ENCODE results near the gene SERPIND1.

SERPIND1 gene

DNA sequence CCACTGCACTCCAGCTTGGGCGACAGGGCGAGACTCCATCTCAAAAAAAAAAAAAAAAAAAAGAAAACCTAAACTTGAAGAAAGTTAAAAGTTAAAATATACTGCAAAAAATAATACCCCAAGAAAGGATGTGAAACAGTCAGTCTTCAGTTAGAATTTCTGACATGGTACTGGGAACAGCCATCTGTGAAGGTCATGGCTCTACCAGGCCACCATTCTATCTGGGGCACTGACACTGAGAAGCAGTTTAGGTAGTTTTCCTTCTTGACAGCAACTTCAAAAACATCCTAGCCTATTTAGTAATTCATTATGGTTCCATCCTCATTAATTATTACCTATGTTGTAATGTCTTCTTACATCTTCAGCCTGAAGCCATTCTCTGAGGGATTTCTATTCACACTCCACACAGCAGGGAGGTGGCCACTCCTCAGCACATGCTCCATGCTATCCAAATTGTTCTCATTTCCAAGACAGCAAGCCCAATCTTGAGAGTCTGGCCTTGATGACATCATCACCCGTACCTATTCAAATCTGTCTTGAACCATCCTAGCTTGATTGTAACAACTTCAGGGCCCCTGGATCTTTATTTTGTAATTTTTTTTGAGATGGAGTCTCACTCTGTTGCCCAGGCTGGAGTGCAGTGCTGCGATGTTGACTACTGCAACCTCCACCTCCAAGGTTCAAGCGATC is 38.2 kb downstream of the SERPIND1 start:
- H3K36me3 ChIP-seq: peaks cover 65% of the 10 kb centered on the region

DNA sequence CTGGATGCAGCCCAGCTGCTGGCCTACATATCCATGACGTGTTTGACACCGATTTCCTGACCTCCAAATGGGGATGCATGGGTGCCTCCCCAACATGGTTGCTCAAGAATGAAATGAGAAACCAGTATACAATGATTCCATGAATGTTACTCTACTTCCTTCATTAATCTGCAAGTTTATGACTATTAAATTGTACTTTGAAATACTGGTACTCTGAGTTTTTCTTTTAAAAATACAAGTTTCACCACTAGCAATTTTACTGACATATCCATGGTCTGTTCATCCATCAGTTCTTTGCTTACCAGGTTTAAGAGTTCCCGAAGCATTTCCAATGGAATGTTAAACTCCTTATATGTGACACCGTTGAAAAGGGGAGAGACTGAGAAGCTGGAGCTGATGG is 39.1 kb downstream of the SERPIND1 start:
- Histone ChIP-seq H3K27ac (no peak overlapping the region), H3K4me3 (ENCODE audit: low read depth, low read length) (no peak overlapping the region), H3K27me3 (ENCODE audit: insufficient read depth, low read depth, severe bottlenecking) (no peaks in the 10 kb centered on the region), H3K36me3 (peaks cover 66% of the 10 kb centered on the region), H3K9me3 (ENCODE audit: severe bottlenecking) (no peaks in the 10 kb centered on the region)
- DNase-seq: no peak
- TF ChIP-seq, protein P1, sequence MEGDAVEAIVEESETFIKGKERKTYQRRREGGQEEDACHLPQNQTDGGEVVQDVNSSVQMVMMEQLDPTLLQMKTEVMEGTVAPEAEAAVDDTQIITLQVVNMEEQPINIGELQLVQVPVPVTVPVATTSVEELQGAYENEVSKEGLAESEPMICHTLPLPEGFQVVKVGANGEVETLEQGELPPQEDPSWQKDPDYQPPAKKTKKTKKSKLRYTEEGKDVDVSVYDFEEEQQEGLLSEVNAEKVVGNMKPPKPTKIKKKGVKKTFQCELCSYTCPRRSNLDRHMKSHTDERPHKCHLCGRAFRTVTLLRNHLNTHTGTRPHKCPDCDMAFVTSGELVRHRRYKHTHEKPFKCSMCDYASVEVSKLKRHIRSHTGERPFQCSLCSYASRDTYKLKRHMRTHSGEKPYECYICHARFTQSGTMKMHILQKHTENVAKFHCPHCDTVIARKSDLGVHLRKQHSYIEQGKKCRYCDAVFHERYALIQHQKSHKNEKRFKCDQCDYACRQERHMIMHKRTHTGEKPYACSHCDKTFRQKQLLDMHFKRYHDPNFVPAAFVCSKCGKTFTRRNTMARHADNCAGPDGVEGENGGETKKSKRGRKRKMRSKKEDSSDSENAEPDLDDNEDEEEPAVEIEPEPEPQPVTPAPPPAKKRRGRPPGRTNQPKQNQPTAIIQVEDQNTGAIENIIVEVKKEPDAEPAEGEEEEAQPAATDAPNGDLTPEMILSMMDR (IDR thresholded peaks at IDR 0.05; ENCODE audit: low read depth, low read length): no peak

More for the DNA sequence above, 38.2 kb downstream of the SERPIND1 start:
- no peaks in the 10 kb centered on the region for H3K27me3 ChIP-seq (ENCODE audit: insufficient read depth, low read depth, severe bottlenecking)
- no peaks in the 10 kb centered on the region for H3K9me3 ChIP-seq (ENCODE audit: severe bottlenecking)
- TF ChIP-seq, protein P1 (IDR thresholded peaks at IDR 0.05; ENCODE audit: low read depth, low read length): no peak
- H3K4me3 ChIP-seq (ENCODE audit: low read depth, low read length): no peak overlapping the region
- no peak overlapping the region for H3K27ac ChIP-seq
- no peak for DNase-seq

DNA sequence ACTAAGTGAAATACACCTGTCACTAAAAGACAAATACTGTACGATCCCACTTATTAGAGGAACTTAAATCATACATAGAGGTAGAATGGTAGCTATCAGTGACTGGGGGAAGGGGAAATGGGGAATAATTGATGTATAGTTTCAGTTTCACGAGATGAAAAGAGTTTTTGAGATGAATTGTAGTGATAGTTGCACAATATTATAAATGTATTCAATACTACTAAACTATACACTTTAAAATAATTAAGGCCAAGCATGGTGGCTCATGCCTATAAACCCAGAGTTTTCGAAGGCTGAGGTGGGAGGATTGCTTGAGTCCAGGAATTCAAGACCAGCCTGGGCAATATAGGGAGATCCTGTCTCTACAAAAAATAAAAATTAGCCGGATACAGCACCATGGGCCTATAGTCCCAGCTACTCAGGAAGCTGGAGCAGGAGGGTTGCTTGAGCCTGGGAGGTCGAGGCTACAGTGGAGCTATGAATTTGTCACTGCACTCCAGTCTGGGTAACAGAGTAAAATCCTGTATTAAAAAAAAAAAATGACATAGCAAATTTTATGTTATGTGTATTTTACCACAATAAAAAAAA is 40.4 kb downstream of the SERPIND1 start:
- Histone ChIP-seq H3K27me3 (ENCODE audit: insufficient read depth, low read depth, severe bottlenecking) (no peaks in the 10 kb centered on the region), H3K36me3 (peaks cover 72% of the 10 kb centered on the region), H3K9me3 (ENCODE audit: severe bottlenecking) (no peaks in the 10 kb centered on the region), H3K4me3 (ENCODE audit: low read depth, low read length) (no peak overlapping the region), H3K27ac (no peak overlapping the region)
- TF ChIP-seq, protein P1 (IDR thresholded peaks at IDR 0.05; ENCODE audit: low read depth, low read length): no peak
- DNase-seq: no peak

- TF ChIP-seq, protein P1 (IDR thresholded peaks at IDR 0.05; ENCODE audit: low read depth, low read length): no peak
- peaks cover 73% of the 10 kb centered on the region for H3K36me3 ChIP-seq
These were observed 41.7 kb downstream of the SERPIND1 start for GRCh38 chr22:20815477-20816050.

DNA sequence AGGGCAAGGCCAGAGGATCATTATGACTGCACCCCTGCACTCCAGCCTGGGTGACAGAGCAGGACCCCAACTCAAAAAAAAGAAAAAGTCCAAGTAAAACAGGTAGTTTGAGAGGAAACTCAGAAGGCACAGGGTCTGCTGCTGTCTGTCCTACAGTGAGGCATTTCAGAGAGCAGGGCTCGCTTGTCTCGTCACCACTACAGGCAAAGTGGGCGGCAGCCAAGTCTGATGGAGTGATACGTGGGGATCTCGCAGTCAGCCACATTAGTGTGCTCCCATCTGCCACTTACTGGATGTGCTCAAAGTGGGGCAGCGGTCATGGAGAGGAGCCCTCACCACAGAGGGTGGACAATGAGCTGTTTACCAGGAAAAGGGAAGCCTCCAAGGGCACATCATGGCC is 42.6 kb downstream of the SERPIND1 start:
- Histone ChIP-seq H3K27me3 (ENCODE audit: insufficient read depth, low read depth, severe bottlenecking) (no peaks in the 10 kb centered on the region), H3K36me3 (peaks cover 71% of the 10 kb centered on the region), H3K4me3 (ENCODE audit: low read depth, low read length) (no peak overlapping the region), H3K9me3 (ENCODE audit: severe bottlenecking) (no peaks in the 10 kb centered on the region), H3K27ac (no peak overlapping the region)
- DNase-seq: no peak
- TF ChIP-seq, protein P1 (IDR thresholded peaks at IDR 0.05; ENCODE audit: low read depth, low read length): no peak

More at GRCh38 chr22:20815477-20816050, 41.7 kb downstream of the SERPIND1 start:
- DNase-seq: no peak
- no peaks in the 10 kb centered on the region for H3K9me3 ChIP-seq (ENCODE audit: severe bottlenecking)
- H3K4me3 ChIP-seq (ENCODE audit: low read depth, low read length): no peak overlapping the region
- no peak overlapping the region for H3K27ac ChIP-seq
- H3K27me3 ChIP-seq (ENCODE audit: insufficient read depth, low read depth, severe bottlenecking): no peaks in the 10 kb centered on the region
